ENCODE results near the gene CTNNA3.

GRCh38 chr10:67506757-67507091, 189.3 kb downstream of the CTNNA3 start:
- TF ChIP-seq, protein P1, sequence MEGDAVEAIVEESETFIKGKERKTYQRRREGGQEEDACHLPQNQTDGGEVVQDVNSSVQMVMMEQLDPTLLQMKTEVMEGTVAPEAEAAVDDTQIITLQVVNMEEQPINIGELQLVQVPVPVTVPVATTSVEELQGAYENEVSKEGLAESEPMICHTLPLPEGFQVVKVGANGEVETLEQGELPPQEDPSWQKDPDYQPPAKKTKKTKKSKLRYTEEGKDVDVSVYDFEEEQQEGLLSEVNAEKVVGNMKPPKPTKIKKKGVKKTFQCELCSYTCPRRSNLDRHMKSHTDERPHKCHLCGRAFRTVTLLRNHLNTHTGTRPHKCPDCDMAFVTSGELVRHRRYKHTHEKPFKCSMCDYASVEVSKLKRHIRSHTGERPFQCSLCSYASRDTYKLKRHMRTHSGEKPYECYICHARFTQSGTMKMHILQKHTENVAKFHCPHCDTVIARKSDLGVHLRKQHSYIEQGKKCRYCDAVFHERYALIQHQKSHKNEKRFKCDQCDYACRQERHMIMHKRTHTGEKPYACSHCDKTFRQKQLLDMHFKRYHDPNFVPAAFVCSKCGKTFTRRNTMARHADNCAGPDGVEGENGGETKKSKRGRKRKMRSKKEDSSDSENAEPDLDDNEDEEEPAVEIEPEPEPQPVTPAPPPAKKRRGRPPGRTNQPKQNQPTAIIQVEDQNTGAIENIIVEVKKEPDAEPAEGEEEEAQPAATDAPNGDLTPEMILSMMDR (IDR thresholded peaks at IDR 0.05 in 4 of 5, conservative IDR thresholded peaks at IDR 0.05 in 1 of 5): no peak
- no peak for TF ChIP-seq POLR2A (IDR thresholded peaks at IDR 0.05)
